ENCODE data around the gene FBXW5.

The FBXW5 gene

GRCh38 chr9:136937186-136938001 is 7.1 kb downstream of the FBXW5 start:
- H3K4me3 ChIP-seq (replicated peaks; ENCODE audit: low read depth, low read length), result no peak overlapping the region
- TF ChIP-seq CTCF (IDR thresholded peaks at IDR 0.05; ENCODE audit: low read depth, low read length, missing control alignments), result no peak
- no peak for DNase-seq (ENCODE audit: extremely low read depth, low read depth)

GRCh38 chr9:136936645-136937170 is 7.8 kb downstream of the FBXW5 start:
- TF ChIP-seq CTCF (IDR thresholded peaks at IDR 0.05; ENCODE audit: low read depth, low read length, missing control alignments), result no peak
- DNase-seq (ENCODE audit: extremely low read depth, low read depth), result no peak

GRCh38 chr9:136935651-136936050 is 8.9 kb downstream of the FBXW5 start:
- H3K4me3 ChIP-seq (replicated peaks; ENCODE audit: low read depth, low read length), result no peak overlapping the region
- no peak for DNase-seq (ENCODE audit: extremely low read depth, low read depth)
- no peak for TF ChIP-seq CTCF (IDR thresholded peaks at IDR 0.05; ENCODE audit: low read depth, low read length, missing control alignments)

More at GRCh38 chr9:136936645-136937170, 7.8 kb downstream of the FBXW5 start:
- no peak overlapping the region for H3K4me3 ChIP-seq (replicated peaks; ENCODE audit: low read depth, low read length)

- TF ChIP-seq CTCF (IDR thresholded peaks at IDR 0.05; ENCODE audit: low read depth, low read length, missing control alignments), result no peak
- no peak overlapping the region for H3K4me3 ChIP-seq (replicated peaks; ENCODE audit: low read depth, low read length)
- DNase-seq (ENCODE audit: extremely low read depth, low read depth), result no peak
Measured at GRCh38 chr9:136934277-136934676, 10.3 kb downstream of the FBXW5 start.

GRCh38 chr9:136931611-136932130 is 12.9 kb downstream of the FBXW5 start:
- no peak overlapping the region for H3K4me3 ChIP-seq (replicated peaks; ENCODE audit: low read depth, low read length)
- no peak for DNase-seq (ENCODE audit: extremely low read depth, low read depth)

GRCh38 chr9:136930014-136930413 is 14.5 kb downstream of the FBXW5 start:
- no peak overlapping the region for H3K4me3 ChIP-seq (replicated peaks; ENCODE audit: low read depth, low read length)
- TF ChIP-seq CTCF (IDR thresholded peaks at IDR 0.05; ENCODE audit: low read depth, low read length, missing control alignments), result no peak
- no peak for DNase-seq (ENCODE audit: extremely low read depth, low read depth)

More at GRCh38 chr9:136931611-136932130, 12.9 kb downstream of the FBXW5 start:
- no peak for TF ChIP-seq CTCF (IDR thresholded peaks at IDR 0.05; ENCODE audit: low read depth, low read length, missing control alignments)

All from HFF-Myc (cell line).